Parathyroid adenoma (tissue), 2 donors: ENCODE measurements around the gene ATP8B3.

Experiments
- H2AFZ ChIP-seq: fragments of 300-600 bp; sonication (generic); one replicate; pipeline ENCODE4 v1.7.0; 2017; ENCODE audit warnings: antibody characterized with exemption, mild to moderate bottlenecking
- H3K27ac ChIP-seq: fragments of 300-600 bp; sonication (generic); one replicate; pipeline ENCODE4 v1.7.0; 2017
- H3K27me3 ChIP-seq: fragments of 300-600 bp; sonication (generic); one replicate; pipeline ENCODE4 v1.7.0; 2017; ENCODE audit warnings: low read length; ENCODE audit not compliant: control insufficient read depth, insufficient read depth
- H3K36me3 ChIP-seq: fragments of 300-600 bp; sonication (generic); one replicate; pipeline ENCODE4 v1.7.0; 2017; ENCODE audit warnings: low read length; ENCODE audit not compliant: control insufficient read depth, insufficient read depth
- H3K4me1 ChIP-seq: fragments of 300-600 bp; sonication (generic); one replicate; pipeline ENCODE4 v1.7.0; 2017; ENCODE audit warnings: control low read depth
- H3K4me2 ChIP-seq: fragments of 300-600 bp; sonication (generic); one replicate; pipeline ENCODE4 v1.7.0; 2017; ENCODE audit warnings: low read length
- H3K4me3 ChIP-seq: fragments of 300-600 bp; sonication (generic); one replicate; pipeline ENCODE4 v1.7.0; 2017; ENCODE audit warnings: low read depth, low read length
- H3K79me2 ChIP-seq: fragments of 300-600 bp; sonication (generic); one replicate; pipeline ENCODE4 v1.7.0; 2017; ENCODE audit warnings: control low read depth
- H3K9ac ChIP-seq: fragments of 300-600 bp; sonication (generic); one replicate; pipeline ENCODE4 v1.7.0; 2017; ENCODE audit warnings: mild to moderate bottlenecking
- H3K9me3 ChIP-seq: fragments of 300-600 bp; sonication (generic); one replicate; pipeline ENCODE4 v1.7.0; 2017; ENCODE audit warnings: low read length; ENCODE audit not compliant: control insufficient read depth
- TF ChIP-seq, protein P1 (sequence below): fragments of 300-600 bp; sonication (generic); IDR thresholded peaks from one replicate; pipeline ENCODE4 v1.7.0; 2017; ENCODE audit warnings: antibody characterized with exemption, mild to moderate bottlenecking
- donor health status: primary hyperparathyroidism.

ATP8B3 gene

DNA sequence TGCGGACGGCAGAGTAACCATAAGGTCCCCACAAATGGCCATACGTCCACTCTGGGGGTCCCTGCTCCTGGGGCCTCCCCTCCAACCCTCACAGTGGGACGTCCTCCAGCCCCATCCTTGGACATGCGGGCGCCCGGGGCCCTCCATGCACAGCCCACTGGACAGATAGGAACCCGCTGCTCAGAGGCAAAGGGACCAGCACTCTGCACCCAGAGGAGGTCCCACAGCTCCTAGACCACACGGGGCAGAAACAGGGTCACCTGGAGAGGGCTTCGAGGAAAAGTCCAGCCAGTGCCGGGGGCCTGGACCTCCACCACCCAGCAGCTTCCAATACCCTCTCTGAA, 25.1 kb upstream of the ATP8B3 start:
- Histone ChIP-seq H3K9me3 (no peaks in the 10 kb centered on the region), H3K27me3 (no peaks in the 10 kb centered on the region), H2AFZ (no peak overlapping the region), H3K4me1 (no peaks in the 10 kb centered on the region), H3K79me2 (peaks cover 66% of the 10 kb centered on the region), H3K36me3 (no peaks in the 10 kb centered on the region), H3K4me2 (no peak overlapping the region), H3K9ac (no peak overlapping the region), H3K27ac (no peak overlapping the region), H3K4me3 (no peak overlapping the region)
- TF ChIP-seq, protein P1, sequence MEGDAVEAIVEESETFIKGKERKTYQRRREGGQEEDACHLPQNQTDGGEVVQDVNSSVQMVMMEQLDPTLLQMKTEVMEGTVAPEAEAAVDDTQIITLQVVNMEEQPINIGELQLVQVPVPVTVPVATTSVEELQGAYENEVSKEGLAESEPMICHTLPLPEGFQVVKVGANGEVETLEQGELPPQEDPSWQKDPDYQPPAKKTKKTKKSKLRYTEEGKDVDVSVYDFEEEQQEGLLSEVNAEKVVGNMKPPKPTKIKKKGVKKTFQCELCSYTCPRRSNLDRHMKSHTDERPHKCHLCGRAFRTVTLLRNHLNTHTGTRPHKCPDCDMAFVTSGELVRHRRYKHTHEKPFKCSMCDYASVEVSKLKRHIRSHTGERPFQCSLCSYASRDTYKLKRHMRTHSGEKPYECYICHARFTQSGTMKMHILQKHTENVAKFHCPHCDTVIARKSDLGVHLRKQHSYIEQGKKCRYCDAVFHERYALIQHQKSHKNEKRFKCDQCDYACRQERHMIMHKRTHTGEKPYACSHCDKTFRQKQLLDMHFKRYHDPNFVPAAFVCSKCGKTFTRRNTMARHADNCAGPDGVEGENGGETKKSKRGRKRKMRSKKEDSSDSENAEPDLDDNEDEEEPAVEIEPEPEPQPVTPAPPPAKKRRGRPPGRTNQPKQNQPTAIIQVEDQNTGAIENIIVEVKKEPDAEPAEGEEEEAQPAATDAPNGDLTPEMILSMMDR = no peak

DNA sequence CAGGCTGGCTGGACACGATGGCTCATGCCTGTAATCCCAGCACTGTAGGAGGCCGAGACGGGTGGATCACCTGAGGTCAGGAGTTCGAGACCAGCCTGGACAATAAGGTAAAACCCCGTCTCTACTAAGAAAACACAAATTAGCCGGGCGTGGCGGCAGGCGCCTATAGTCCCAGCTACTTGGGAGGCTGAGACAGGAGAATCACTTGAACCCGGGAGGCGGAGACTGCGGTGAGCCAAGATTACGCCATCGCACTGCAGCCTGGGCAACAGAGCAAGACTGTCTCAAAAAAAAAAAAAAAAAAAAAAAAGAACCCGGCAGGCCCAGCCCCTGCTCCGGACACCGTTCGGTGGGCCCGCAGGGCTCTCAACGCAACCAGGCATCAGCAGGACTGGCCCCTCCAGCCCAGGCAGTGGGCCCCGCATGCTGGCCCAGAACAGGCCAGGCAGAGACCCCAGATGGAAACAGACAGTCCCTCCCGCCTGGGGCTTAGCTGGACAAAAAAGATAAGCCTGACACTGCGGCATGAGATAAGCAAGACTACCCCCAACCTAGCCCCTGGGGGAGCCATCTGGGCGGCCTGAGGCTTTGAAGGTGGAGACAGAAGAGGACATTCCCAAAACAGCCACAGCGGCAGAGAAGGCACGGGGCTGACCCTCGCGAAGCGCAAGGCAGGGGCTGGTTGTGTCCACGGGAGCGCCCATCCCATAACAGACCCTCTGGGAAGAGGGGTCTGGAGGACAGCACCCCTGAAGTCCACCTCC, 24.6 kb upstream of the ATP8B3 start:
- Histone ChIP-seq H3K9me3 (no peaks in the 10 kb centered on the region), H3K9ac (no peak overlapping the region), H3K4me2 (no peak overlapping the region), H3K27me3 (no peaks in the 10 kb centered on the region), H3K4me3 (no peak overlapping the region), H2AFZ (no peak overlapping the region), H3K36me3 (no peaks in the 10 kb centered on the region), H3K79me2 (peaks cover 64% of the 10 kb centered on the region), H3K27ac (no peak overlapping the region), H3K4me1 (no peaks in the 10 kb centered on the region)
- TF ChIP-seq, protein P1 = no peak

DNA sequence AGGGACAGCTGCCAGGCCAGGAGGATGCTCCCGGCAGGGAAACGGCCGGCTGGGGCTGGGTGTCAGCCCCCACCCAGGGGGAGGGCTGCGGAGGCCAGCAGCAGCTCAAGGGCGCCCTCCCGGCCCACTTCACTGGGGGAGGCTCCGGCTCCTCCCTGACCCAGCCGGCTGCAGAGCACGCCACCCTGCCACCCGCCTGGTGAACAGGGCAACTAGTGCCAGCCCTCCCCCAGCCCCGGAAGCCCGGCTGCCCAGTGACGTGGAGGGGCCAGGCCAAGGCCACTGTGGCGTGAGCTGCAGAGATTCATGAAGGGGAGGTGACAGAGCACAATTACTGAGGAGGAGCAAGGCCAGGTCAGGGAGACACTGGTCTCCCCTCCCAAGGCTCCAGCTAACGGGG, 21.5 kb upstream of the ATP8B3 start:
- Histone ChIP-seq H3K27ac (no peak overlapping the region), H3K27me3 (no peaks in the 10 kb centered on the region), H3K79me2 (peaks cover 41% of the 10 kb centered on the region), H3K9me3 (no peaks in the 10 kb centered on the region), H3K4me1 (no peaks in the 10 kb centered on the region), H2AFZ (no peak overlapping the region), H3K4me2 (no peak overlapping the region), H3K36me3 (no peaks in the 10 kb centered on the region), H3K4me3 (no peak overlapping the region), H3K9ac (no peak overlapping the region)
- TF ChIP-seq, protein P1 = no peak

DNA sequence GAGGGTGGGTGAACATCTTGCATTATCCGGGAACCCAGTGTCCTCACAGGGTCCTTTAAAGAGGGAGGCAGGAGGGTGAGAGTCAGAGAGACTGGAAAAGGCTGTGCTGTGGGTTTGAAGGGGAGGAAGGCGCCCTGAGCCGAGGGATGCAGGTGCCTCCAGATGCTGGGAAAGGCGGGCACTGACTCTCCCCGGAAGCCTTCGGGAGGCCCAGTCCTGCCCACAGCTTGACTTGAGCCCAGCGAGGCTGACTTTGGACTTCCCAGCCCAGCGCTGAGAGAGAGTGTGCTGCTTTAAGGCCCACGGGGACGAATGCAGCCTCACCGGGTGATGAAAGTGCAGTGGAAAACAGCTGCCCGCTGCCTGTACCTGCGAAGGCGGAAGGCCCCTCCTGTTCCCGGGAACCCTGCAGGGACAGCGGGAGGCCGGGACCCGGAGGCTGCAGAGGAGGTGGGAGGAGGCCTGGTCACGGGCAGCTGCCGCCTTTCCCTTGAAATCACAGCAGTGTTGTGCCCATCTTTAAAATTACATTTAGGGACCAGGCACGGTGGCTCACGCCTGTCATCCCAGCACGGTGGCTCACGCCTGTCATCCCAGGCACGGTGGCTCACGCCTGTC, 20.1 kb upstream of the ATP8B3 start:
- no peak overlapping the region for H3K27ac ChIP-seq
- H3K79me2 ChIP-seq = peaks cover 31% of the 10 kb centered on the region
- H3K27me3 ChIP-seq = no peaks in the 10 kb centered on the region
- H3K36me3 ChIP-seq = no peaks in the 10 kb centered on the region
- no peak overlapping the region for H2AFZ ChIP-seq
- H3K9ac ChIP-seq = no peak overlapping the region
- no peaks in the 10 kb centered on the region for H3K9me3 ChIP-seq
- no peaks in the 10 kb centered on the region for H3K4me1 ChIP-seq
- H3K4me2 ChIP-seq = no peak overlapping the region
- no peak overlapping the region for H3K4me3 ChIP-seq
- TF ChIP-seq, protein P1 = no peak

DNA sequence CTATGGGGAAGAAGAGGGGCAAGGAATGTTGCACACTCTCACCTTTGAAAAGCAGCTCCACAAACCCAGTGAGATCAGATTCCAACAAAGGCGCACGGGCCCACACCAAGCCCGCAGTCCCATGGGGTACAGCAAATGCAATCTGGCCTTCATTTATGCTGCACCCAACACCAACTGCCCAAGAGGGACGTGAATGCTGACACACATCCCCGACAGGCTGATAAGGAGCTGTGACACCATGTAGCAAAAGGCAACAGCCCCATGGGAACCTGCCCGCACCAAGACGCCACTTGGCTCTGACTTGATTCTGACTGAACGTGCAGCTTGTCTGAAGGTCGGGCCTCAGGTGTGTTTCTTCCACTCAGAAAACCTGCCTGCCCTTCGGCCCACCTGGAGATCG, 18.9 kb upstream of the ATP8B3 start:
- no peak overlapping the region for H3K27ac ChIP-seq
- no peaks in the 10 kb centered on the region for H3K27me3 ChIP-seq
- no peak overlapping the region for H2AFZ ChIP-seq
- no peak overlapping the region for H3K4me3 ChIP-seq
- no peak overlapping the region for H3K9ac ChIP-seq
- H3K9me3 ChIP-seq = no peaks in the 10 kb centered on the region
- peaks cover 26% of the 10 kb centered on the region for H3K79me2 ChIP-seq
- no peaks in the 10 kb centered on the region for H3K36me3 ChIP-seq
- H3K4me1 ChIP-seq = no peaks in the 10 kb centered on the region
- H3K4me2 ChIP-seq = no peak overlapping the region
- TF ChIP-seq, protein P1 = no peak
